Urothelium cell line (cell line): ENCODE measurements around the gene MEPCE.

Source experiments
- DNase-seq: peaks from one replicate; pipeline ENCODE4 v3.0.0; 2011; ENCODE audit warnings: low spot score, mixed read lengths
- FAIRE-seq: peaks from 2 replicates; lab custom pipeline; 2011; peaks lifted over from hg19 to GRCh38; lab: Jason Lieb, UNC

Gene MEPCE

DNA sequence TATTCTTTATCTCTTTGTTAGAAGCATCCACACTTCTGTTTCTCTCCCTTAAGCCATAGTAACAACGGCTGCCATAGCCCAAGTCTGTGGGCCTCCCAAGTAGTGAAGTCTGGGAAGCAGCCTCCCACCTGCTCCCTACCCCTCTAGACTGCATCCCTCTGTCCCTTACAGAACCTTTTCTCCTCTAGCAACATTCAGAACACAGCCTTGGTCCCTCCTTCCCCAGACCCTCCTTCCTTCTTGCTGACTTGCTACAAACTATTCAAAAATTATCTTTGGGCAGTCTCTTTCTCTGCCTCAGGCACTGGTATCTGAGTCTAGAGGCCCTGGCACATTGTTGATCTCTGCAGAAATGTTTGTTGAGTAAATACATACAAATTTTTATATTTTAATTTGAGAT, 51.8 kb downstream of the MEPCE start:
- no peak for FAIRE-seq

DNA sequence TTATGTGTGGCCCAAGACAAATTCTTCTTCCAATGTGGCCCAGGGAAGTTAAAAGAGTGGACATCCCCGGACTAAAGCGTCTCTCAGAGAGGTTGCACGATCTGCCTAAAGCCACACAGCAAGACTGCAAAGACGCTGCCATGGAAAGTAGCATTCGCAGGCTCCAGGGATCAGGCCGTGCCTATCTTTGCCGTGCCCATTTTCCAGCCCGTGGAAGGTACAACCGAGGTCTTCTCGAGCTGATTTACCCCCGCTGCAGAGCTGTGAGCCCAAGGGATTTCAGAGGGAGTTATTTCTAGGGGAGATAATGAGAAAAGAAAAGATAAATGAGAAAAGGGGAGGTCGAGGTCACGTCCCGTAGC, 53.1 kb downstream of the MEPCE start:
- FAIRE-seq, result no peak
- DNase-seq, result no peak

More for the DNA sequence above, 51.8 kb downstream of the MEPCE start:
- DNase-seq, result no peak

DNA sequence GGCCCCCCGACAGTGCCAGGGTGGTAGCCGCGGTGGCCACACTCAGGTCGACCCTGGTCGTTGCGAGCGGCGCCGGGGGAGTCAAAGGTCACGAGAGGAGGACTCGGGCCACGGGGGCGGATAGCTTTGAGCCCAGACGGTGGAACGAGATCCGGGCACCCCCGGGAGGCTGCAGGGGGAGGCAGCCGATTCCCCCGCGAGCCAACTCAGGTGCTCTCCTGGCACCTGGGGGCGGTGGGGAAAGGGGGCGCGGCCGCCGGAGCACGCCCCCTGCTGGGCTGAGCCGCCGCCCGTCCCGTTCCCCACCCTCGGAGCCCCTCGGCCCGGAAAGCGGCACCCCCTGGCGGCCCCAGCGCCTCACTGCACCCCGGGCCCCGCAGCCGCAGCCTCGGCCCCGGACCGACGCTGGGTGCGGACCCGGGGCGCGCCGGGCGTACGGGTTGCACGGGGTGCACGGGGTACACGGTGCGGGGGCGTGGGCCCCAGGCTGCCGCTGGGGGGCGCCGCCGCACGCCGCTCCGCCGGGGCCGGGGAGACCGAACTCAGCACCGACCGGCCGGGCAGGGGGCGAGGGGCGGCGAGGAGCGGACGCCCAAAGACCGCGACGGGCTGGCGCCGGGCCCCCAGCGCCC, 53.6 kb downstream of the MEPCE start:
- no peak for FAIRE-seq
- DNase-seq, result peak; percentile 95
